SIG-M5 treated with dmso at 0.1 percent for 504 hours (cell line): ENCODE data around the gene STARD6.
"Not testable (repeated sequence)": the region's sequence is repeated elsewhere in the genome, so short reads cannot be mapped to it uniquely, and the experiment has no call there.

Experiments used
- DNase-seq: peaks from one replicate; lab custom pipeline; 2025; ENCODE audit not compliant: unreplicated experiment; lab: John Stamatoyannopoulos, UW

The STARD6 gene

GRCh38 chr18:54351186-54351585 is 6.5 kb downstream of the STARD6 start:
- DNase-seq, result no peak

GRCh38 chr18:54338230-54338629 is 19.4 kb downstream of the STARD6 start:
- DNase-seq, result no peak

- DNase-seq, result no peak
Observed at GRCh38 chr18:54335638-54336173, 22.0 kb downstream of the STARD6 start.

GRCh38 chr18:54330768-54331548 is 26.7 kb downstream of the STARD6 start:
- no peak for DNase-seq

GRCh38 chr18:54329787-54330186 is 27.9 kb downstream of the STARD6 start:
- no peak for DNase-seq

- no peak for DNase-seq
Observed at GRCh38 chr18:54327818-54328217, 29.8 kb downstream of the STARD6 start.

- DNase-seq, result no peak
Observed at GRCh38 chr18:54323970-54324369, 33.7 kb downstream of the STARD6 start.

GRCh38 chr18:54323561-54323960 is 34.1 kb downstream of the STARD6 start:
- no peak for DNase-seq

GRCh38 chr18:54316071-54316820 is 41.4 kb downstream of the STARD6 start:
- no peak for DNase-seq

GRCh38 chr18:54309564-54309963 is 48.1 kb downstream of the STARD6 start:
- not testable (repeated sequence) for DNase-seq

GRCh38 chr18:54303408-54303807 is 54.2 kb downstream of the STARD6 start:
- no peak for DNase-seq

- DNase-seq, result not testable (repeated sequence)
Observed at GRCh38 chr18:54298991-54299390, 58.7 kb downstream of the STARD6 start.

- DNase-seq, result no peak
Observed at GRCh38 chr18:54296062-54296461, 61.6 kb downstream of the STARD6 start.

GRCh38 chr18:54294274-54294673 is 63.4 kb downstream of the STARD6 start:
- DNase-seq, result no peak

GRCh38 chr18:54284981-54285785 is 72.5 kb downstream of the STARD6 start:
- DNase-seq, result no peak

- DNase-seq, result no peak
Observed at GRCh38 chr18:54284535-54284934, 73.1 kb downstream of the STARD6 start.

GRCh38 chr18:54280220-54280569 is 77.5 kb downstream of the STARD6 start:
- no peak for DNase-seq

- no peak for DNase-seq
Observed at GRCh38 chr18:54279477-54280219, 78.0 kb downstream of the STARD6 start.

GRCh38 chr18:54278615-54279014 is 79.0 kb downstream of the STARD6 start:
- peak; percentile 9 for DNase-seq

- no peak for DNase-seq
Observed at GRCh38 chr18:54277899-54278298, 79.8 kb downstream of the STARD6 start.
